IgD-negative memory B cell (primary cell): ENCODE measurements around the gene ATP11A. TPM values are rescaled to one million over a fixed set of nuclear protein-coding genes. Genes with fewer than 3 reads are reported as not detected.

Source experiments
- H3K27ac Mint-ChIP-seq, 3 donors: one replicate each; pipeline ENCODE4 v1.8.0; 2020 to 2022; ENCODE audit warnings: mild to moderate bottlenecking in 3 of 3, mixed read lengths in 3 of 3, moderate library complexity in 1 of 3
- H3K27me3 Mint-ChIP-seq: one replicate; pipeline ENCODE4 v1.8.0; 2021; ENCODE audit warnings: mixed read lengths
- H3K36me3 Mint-ChIP-seq: one replicate; pipeline ENCODE4 v1.8.0; 2020; ENCODE audit warnings: mild to moderate bottlenecking, mixed read lengths
- H3K4me1 Mint-ChIP-seq, 3 donors: one replicate each; pipeline ENCODE4 v1.8.0; 2020 to 2022; ENCODE audit warnings: mixed read lengths in 3 of 3, mild to moderate bottlenecking in 1 of 3
- H3K4me3 Mint-ChIP-seq, 4 donors: one replicate each; pipeline ENCODE4 v1.8.0; 2020 to 2022; ENCODE audit warnings: mild to moderate bottlenecking in 4 of 4, mixed read lengths in 4 of 4, moderate library complexity in 3 of 4
- H3K9me3 Mint-ChIP-seq, 3 donors: one replicate each; pipeline ENCODE4 v1.8.0; 2020 to 2021; ENCODE audit warnings: mixed read lengths in 3 of 3, mild to moderate bottlenecking in 1 of 3
- polyA plus RNA-seq: library from polyadenylated mRNA; unstranded; fragments of 300-500 nt; fragmentation: Illumina TruSeq; gene quantifications from one replicate; pipeline ENCODE4 v1.2.3, GENCODE V29; 2021

Gene ATP11A
- polyA plus RNA-seq, 1 donor from 2014 or later, result 2.9 TPM

DNA sequence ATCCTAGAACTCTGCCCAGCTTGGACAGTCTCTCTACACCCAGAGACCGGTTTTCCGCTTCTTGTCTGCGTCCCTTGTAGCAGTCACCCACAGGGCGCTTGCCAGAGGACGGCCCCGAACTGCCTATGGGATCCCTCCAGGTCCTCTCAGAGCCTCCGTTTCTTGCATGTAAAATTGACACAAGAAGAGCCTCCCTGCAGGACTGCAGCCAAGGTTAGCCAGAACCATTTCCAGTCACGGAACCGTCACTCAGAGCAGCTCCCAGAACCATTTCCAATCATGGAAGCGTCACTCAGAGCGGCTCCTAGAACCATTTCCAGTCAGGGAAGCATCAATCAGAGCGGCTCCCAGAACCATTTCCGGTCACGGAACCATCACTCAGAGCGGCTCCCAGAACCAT is 65.5 kb downstream of the ATP11A start:
- no peak overlapping the region for H3K27ac Mint-ChIP-seq
- H3K27me3 Mint-ChIP-seq, result no peaks in the 10 kb centered on the region
- peaks cover 0 to 3% (median 0%) of the 10 kb centered on the region in 3 donors for H3K4me1 Mint-ChIP-seq
- H3K9me3 Mint-ChIP-seq, result no peaks in the 10 kb centered on the region
- H3K4me3 Mint-ChIP-seq, result no peak overlapping the region
- H3K36me3 Mint-ChIP-seq, result peaks cover 3% of the 10 kb centered on the region

- peaks cover 0 to 3% (median 0%) of the 10 kb centered on the region in 3 donors for H3K4me1 Mint-ChIP-seq
- no peaks in the 10 kb centered on the region for H3K9me3 Mint-ChIP-seq
- no peaks in the 10 kb centered on the region for H3K27me3 Mint-ChIP-seq
- no peak overlapping the region for H3K27ac Mint-ChIP-seq
- peaks cover 5% of the 10 kb centered on the region for H3K36me3 Mint-ChIP-seq
- no peak overlapping the region for H3K4me3 Mint-ChIP-seq
Observed at GRCh38 chr13:112756081-112756480, 66.2 kb downstream of the ATP11A start.

GRCh38 chr13:112756511-112756966 is 66.7 kb downstream of the ATP11A start:
- H3K4me1 Mint-ChIP-seq, result peaks cover 0 to 3% (median 0%) of the 10 kb centered on the region in 3 donors
- no peak overlapping the region for H3K4me3 Mint-ChIP-seq
- no peak overlapping the region for H3K27ac Mint-ChIP-seq
- no peaks in the 10 kb centered on the region for H3K9me3 Mint-ChIP-seq
- H3K27me3 Mint-ChIP-seq, result no peaks in the 10 kb centered on the region
- H3K36me3 Mint-ChIP-seq, result peaks cover 4% of the 10 kb centered on the region

GRCh38 chr13:112756967-112757758 is 67.3 kb downstream of the ATP11A start:
- no peaks in the 10 kb centered on the region for H3K9me3 Mint-ChIP-seq
- H3K4me3 Mint-ChIP-seq, result no peak overlapping the region
- H3K36me3 Mint-ChIP-seq, result peaks cover 5% of the 10 kb centered on the region
- H3K4me1 Mint-ChIP-seq, result peaks cover 0 to 2% (median 0%) of the 10 kb centered on the region in 3 donors
- H3K27ac Mint-ChIP-seq, result no peak overlapping the region
- H3K27me3 Mint-ChIP-seq, result no peaks in the 10 kb centered on the region

- Mint-ChIP-seq H3K27ac (no peak overlapping the region), H3K36me3 (peaks cover 5% of the 10 kb centered on the region), H3K9me3 (no peaks in the 10 kb centered on the region), H3K4me1 (peaks cover 0 to 2% (median 0%) of the 10 kb centered on the region in 3 donors), H3K27me3 (no peaks in the 10 kb centered on the region), H3K4me3 (peak overlapping the region in 1 of 4 donors; percentile 27)
Observed at GRCh38 chr13:112757759-112758086, 67.9 kb downstream of the ATP11A start.

DNA sequence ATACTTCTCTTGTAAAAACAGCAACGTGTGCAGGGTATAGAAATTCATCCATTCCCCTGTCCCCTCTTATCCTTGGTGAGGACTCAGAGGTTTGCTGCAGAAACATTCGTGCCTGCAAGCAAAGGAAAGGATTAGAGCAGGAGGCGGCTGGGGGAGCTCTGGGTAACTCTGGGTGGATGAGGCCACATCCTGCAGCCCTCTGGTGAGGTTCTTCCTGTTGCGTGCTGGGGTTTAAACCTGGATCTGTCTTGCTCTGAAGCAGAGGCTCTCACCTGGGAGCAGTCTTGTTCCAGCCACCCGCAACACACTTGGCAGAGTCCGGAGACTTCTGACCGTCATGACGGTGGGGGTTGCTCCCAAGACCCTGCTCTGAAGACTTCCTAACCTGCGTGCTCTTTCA is 69.2 kb downstream of the ATP11A start:
- Mint-ChIP-seq H3K36me3 (peaks cover 5% of the 10 kb centered on the region), H3K27me3 (no peaks in the 10 kb centered on the region), H3K27ac (no peak overlapping the region), H3K4me3 (no peak overlapping the region), H3K4me1 (peaks cover 0 to 2% (median 2%) of the 10 kb centered on the region in 3 donors), H3K9me3 (no peaks in the 10 kb centered on the region)

DNA sequence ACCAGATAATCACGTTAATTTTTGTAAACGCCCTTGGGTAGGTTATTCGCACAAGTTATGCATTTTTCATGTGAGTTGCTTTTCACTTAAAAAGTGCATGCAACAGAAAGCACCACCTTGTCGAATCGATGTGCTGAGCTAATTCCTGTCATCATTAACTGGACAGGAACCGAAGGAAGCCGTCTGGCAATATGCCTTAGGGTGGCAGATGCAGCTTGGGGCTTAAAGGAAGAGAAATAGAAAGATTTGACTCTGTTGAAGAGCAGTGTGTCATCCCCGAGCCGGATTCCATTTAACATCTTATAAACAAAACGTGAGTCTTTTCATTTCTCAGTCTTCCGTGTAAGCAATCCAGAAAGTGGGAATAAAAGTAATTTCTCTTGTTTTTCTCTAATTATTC is 70.0 kb downstream of the ATP11A start:
- H3K36me3 Mint-ChIP-seq, result peaks cover 6% of the 10 kb centered on the region
- no peak overlapping the region for H3K27ac Mint-ChIP-seq
- H3K4me1 Mint-ChIP-seq, result peaks cover 0 to 2% (median 2%) of the 10 kb centered on the region in 3 donors
- no peaks in the 10 kb centered on the region for H3K9me3 Mint-ChIP-seq
- H3K27me3 Mint-ChIP-seq, result no peaks in the 10 kb centered on the region
- H3K4me3 Mint-ChIP-seq, result no peak overlapping the region

DNA sequence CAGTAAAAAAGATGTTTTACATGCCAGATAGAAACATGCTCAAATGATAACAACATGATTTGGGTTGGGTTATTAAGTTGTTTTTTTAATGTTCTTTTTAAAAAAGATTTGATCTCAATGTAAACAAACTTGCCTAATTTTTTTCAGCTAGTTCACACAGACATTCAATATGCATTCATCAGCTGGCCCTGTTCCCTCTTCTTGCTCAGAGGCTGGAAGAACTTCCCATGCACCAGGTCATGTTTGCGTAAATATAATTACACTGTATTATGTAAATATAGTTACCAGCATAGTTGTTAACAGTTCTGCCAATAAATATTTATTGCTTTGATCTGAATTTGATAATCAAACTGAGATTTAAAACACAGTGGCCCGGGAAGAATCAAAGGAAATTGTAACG is 70.6 kb downstream of the ATP11A start:
- Mint-ChIP-seq H3K27me3 (no peaks in the 10 kb centered on the region), H3K27ac (no peak overlapping the region), H3K4me1 (peaks cover 0 to 4% (median 2%) of the 10 kb centered on the region in 3 donors), H3K9me3 (no peaks in the 10 kb centered on the region), H3K4me3 (no peak overlapping the region), H3K36me3 (peaks cover 6% of the 10 kb centered on the region)

- Mint-ChIP-seq H3K36me3 (peaks cover 6% of the 10 kb centered on the region), H3K27me3 (no peaks in the 10 kb centered on the region), H3K27ac (peak overlapping the region in 1 of 3 donors; percentile 63), H3K9me3 (no peaks in the 10 kb centered on the region), H3K4me3 (no peak overlapping the region), H3K4me1 (peaks cover 2 to 6% (median 4%) of the 10 kb centered on the region in 3 donors)
Observed at GRCh38 chr13:112760931-112761330, 71.1 kb downstream of the ATP11A start.

GRCh38 chr13:112761701-112762689 is 72.2 kb downstream of the ATP11A start:
- Mint-ChIP-seq H3K4me3 (no peak overlapping the region), H3K27me3 (no peaks in the 10 kb centered on the region), H3K27ac (peak overlapping the region in 1 of 3 donors; percentile 27), H3K9me3 (no peaks in the 10 kb centered on the region), H3K4me1 (peaks cover 6 to 8% (median 7%) of the 10 kb centered on the region in 3 donors), H3K36me3 (peaks cover 6% of the 10 kb centered on the region)

GRCh38 chr13:112762690-112763080 is 72.8 kb downstream of the ATP11A start:
- no peaks in the 10 kb centered on the region for H3K27me3 Mint-ChIP-seq
- no peaks in the 10 kb centered on the region for H3K9me3 Mint-ChIP-seq
- H3K36me3 Mint-ChIP-seq, result peaks cover 6% of the 10 kb centered on the region
- peak overlapping the region in 1 of 3 donors; percentile 27 for H3K27ac Mint-ChIP-seq
- H3K4me1 Mint-ChIP-seq, result peaks cover 8% of the 10 kb centered on the region in 3 donors
- H3K4me3 Mint-ChIP-seq, result no peak overlapping the region

DNA sequence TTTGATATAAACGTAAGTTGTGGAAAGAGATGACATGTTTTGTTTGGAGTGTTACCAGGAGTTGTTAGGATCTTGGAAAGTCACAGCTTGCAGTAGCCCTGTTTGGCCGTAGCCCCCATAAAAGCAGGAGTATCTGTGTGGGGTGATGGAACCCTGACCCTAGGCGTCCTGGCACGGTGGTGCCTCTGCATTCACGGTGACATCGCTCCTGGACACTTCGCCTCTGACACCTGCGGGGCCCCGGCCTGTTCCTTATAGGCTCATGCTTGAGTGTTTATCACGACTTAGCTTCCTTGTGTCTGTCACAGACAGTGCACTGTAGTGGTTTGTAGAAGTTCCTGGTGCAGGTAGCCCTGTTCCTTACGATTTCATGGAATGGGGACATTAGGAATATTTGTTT is 74.2 kb downstream of the ATP11A start:
- Mint-ChIP-seq H3K36me3 (peaks cover 6% of the 10 kb centered on the region), H3K27ac (peak overlapping the region in 1 of 3 donors; percentile 45), H3K4me3 (no peak overlapping the region), H3K9me3 (no peaks in the 10 kb centered on the region), H3K4me1 (peaks cover 19 to 20% (median 19%) of the 10 kb centered on the region in 3 donors), H3K27me3 (peaks cover 3% of the 10 kb centered on the region)

DNA sequence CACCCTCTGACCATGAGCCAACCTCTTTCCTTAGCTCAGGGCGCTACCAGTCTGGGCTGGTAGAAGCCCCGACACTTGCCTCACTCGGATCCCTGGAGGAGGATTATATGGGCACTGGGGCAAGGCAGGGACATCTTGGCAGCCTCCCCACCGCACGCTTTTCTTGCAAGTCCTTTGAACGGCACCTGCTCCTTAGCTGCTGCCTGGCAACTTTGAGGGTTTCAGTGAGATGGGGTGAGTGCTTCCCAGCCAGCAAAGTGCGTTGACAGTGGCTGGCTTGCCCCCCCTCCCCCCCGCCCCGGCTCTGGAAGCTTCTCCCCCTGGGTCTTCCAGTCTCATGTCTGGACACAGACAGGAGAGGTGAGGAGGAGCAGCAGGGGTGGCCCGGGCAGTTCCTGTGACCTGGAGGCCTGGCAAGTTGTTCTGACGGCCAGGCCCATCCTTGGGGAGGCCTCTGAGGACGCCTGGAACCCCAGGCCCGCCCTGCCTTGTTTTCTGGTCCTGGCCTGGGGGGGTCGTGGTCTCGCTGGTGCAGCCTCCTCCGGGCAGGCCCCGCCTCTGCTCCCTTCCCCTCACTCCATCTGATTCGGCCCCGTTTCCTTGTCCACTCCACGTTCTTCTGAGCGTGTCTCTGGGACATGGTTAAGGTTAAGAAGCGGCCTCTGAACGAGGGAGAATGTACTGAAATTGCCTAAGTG is 75.2 kb downstream of the ATP11A start:
- H3K4me3 Mint-ChIP-seq, result no peak overlapping the region
- H3K27ac Mint-ChIP-seq, result no peak overlapping the region
- H3K27me3 Mint-ChIP-seq, result peaks cover 3% of the 10 kb centered on the region
- H3K36me3 Mint-ChIP-seq, result peaks cover 6% of the 10 kb centered on the region
- peaks cover 17 to 20% (median 19%) of the 10 kb centered on the region in 3 donors for H3K4me1 Mint-ChIP-seq
- H3K9me3 Mint-ChIP-seq, result no peaks in the 10 kb centered on the region

GRCh38 chr13:112765731-112766130 is 75.9 kb downstream of the ATP11A start:
- peaks cover 17 to 20% (median 19%) of the 10 kb centered on the region in 3 donors for H3K4me1 Mint-ChIP-seq
- peaks cover 6% of the 10 kb centered on the region for H3K36me3 Mint-ChIP-seq
- H3K27me3 Mint-ChIP-seq, result peaks cover 3% of the 10 kb centered on the region
- H3K9me3 Mint-ChIP-seq, result no peaks in the 10 kb centered on the region
- peak overlapping the region in 1 of 4 donors; percentile 67 for H3K4me3 Mint-ChIP-seq
- H3K27ac Mint-ChIP-seq, result peak overlapping the region in 1 of 3 donors; percentile 27
